ENCODE results near the gene RUNX3. TPM values are rescaled to one million over a fixed set of nuclear protein-coding genes. Genes with fewer than 3 reads are reported as not detected.
A peak's percentile ranks its signal among the peaks of the same experiment; 100 is the strongest.

The RUNX3 gene
- total and polyA plus RNA-seq, 2 donors (not counting 1 experiment from before 2014, with no cell fraction given), result 86.0 to 127 TPM

DNA sequence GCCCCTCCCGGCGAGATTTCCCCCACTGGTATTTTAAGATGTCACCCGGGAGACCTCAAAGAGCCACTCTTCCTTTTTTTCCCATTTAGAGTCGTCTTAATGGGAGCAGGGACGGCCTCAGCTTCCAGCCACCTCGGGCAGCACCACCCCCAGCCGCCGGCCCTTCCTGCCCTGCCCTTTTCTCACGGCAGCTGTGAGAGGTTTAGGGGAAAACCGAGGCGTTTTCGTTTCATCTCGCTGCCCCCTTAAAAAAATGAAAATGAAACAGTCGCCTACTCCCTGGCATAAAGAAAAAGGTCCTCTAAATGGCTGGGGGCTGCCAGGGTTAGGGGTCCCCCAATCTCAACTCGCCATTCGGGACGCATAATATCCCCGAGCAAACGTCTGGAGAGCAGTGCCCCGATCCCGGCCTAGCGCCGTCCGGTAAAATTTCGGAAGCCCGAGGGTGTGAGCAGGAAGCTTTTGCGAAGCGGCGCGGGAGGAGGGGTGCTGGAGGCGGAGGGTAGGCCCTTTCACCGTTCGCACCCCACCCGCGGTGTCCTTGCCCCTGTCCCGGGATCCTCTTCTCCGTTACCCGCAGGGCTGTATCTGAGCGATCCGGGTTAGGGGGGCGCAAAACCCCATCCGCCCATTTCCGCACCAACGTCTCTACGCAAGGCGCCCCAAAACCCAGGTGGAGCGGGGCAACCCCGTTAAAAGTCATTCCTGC, 1.2 kb downstream of the RUNX3 start:
- WGBS (ENCODE audit: insufficient coverage), result 0% methylated on average over 37 of the region's 48 CpGs
- DNase-seq (peak; percentile 85), ATAC-seq (ENCODE audit: low read depth) (peak; percentile 12)
- Histone ChIP-seq H3K4me2 (replicated peaks; ENCODE audit: low read depth, low read length, poor library complexity, severe bottlenecking) (peak overlapping the region; percentile 81), H3K4me3 (ENCODE audit: control extremely low read depth in 1 of 5, extremely low read depth in 1 of 5, insufficient read depth in 1 of 5, low read depth in 2 of 5, low read length in 4 of 5) (peak overlapping the region; percentile 74 to 93 (median 78)), H3K36me3 (replicated peaks in 1 of 2; ENCODE audit: control extremely low read depth in 1 of 2, control insufficient read depth in 1 of 2, extremely low read depth in 1 of 2, insufficient read depth in 2 of 2, low read length in 1 of 2) (peaks cover 2 to 34% of the 10 kb centered on the region in 2 experiments), H3K27ac (ENCODE audit: low read length in 2 of 2) (peak overlapping the region; percentile 95 to 97), H4K20me1 (ENCODE audit: control insufficient read depth, insufficient read depth, low read length, poor library complexity, severe bottlenecking) (peaks cover 60% of the 10 kb centered on the region), H3K27me3 (replicated peaks in 1 of 4; ENCODE audit: control extremely low read depth in 1 of 4, control insufficient read depth in 3 of 4, insufficient read depth in 4 of 4, low read length in 3 of 4) (no peaks in the 10 kb centered on the region), H3K9me3 (ENCODE audit: control extremely low read depth in 1 of 3, control insufficient read depth in 2 of 3, insufficient read depth in 1 of 3, low read length in 2 of 3) (peaks cover 0 to 3% (median 0%) of the 10 kb centered on the region in 3 donors), H3K79me2 (ENCODE audit: control insufficient read depth, insufficient read depth, low read length) (peaks cover 83% of the 10 kb centered on the region), H3K9ac (ENCODE audit: low read length) (peak overlapping the region; percentile 83), H2AFZ (ENCODE audit: insufficient read depth, low read depth, low read length, poor library complexity, severe bottlenecking) (peak overlapping the region; percentile 40), H3K4me1 (ENCODE audit: control insufficient read depth in 2 of 2, insufficient read depth in 2 of 2, low read length in 2 of 2) (peaks cover 68 to 77% of the 10 kb centered on the region in 2 donors)
- H3K4me1 Mint-ChIP-seq, result peaks cover 70% of the 10 kb centered on the region
- TF ChIP-seq EZH2 (IDR thresholded peaks at IDR 0.05; ENCODE audit: borderline replicate concordance, insufficient read depth, low read depth, low read length, poor library complexity, severe bottlenecking), result no peak
- no peak for TF ChIP-seq CTCF (IDR thresholded peaks at IDR 0.05)
- no peaks in the 10 kb centered on the region for H3K9me3 Mint-ChIP-seq (ENCODE audit: insufficient read depth)
- intact Hi-C loops (cut with micrococcal nuclease), result loop anchor here (2.0 to 5.0 kb wide), 2 partner anchors 220 to 318 kb away; partner anchors contain the start of gene RSRP1
- H3K4me3 Mint-ChIP-seq, result peak overlapping the region; percentile 98
- CTCF ChIA-PET, result interaction anchor here (0.6 to 14.6 kb wide), 13 partner anchors 8 to 286 kb away, joined by 3 to 320 read pairs (median 4); partner anchors contain the start of gene SRRM1
- POLR2A ChIA-PET, result interaction anchor here (0.9 to 3.5 kb wide), 11 partner anchors 13 to 426 kb away, joined by 3 to 32 read pairs (median 4); partner anchors contain the start of genes CLIC4 and RCAN3
- H3K27me3 Mint-ChIP-seq, result no peaks in the 10 kb centered on the region
- H3K27ac Mint-ChIP-seq, result peak overlapping the region; percentile 99
